ENCODE results near the gene SYTL1.

SYTL1 gene

DNA sequence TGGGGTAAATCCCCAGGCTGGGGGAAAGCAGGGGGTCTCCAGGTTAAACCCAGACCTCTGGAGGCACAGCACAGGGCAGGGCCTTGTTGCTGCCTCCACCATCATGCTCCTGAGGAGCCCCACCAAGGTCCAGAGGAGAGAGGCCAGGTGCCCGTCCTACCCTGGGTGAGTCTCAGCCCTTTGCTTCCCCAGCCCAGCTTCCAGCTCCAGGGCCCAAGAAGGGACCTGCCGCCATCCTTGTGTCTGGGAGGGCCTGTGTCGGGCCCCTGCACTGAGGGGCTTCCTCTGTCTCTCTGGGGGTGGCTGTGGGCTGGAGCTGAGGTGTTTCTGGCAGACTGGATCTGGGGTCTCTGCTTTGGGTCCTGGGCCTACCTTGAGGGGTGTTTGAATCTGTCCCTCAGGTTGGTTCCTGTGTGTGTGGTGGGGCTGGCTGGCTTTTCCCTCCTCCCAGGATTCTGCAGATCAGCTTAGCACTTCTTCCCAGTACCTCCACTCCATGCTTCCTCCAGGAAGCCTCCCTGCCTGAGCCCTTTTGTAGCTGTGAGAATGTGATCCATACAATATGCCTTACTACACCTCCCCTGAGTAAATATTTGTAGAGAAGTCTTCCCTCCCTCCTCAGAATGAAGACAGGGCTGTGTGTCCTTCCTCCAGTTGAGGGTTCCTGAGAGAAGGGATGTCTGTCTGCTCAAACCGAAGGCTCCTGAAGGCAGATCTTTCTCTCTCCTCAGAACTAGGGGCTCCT lies 56.8 kb downstream of the SYTL1 start:
- no peak for DNase-seq (ENCODE audit: low read depth)
- no peak for TF ChIP-seq CTCF (IDR thresholded peaks at IDR 0.05; ENCODE audit: insufficient read depth, low read depth, low read length, missing control alignments)
- no peak overlapping the region for H3K4me3 ChIP-seq (ENCODE audit: low read length)

GRCh38 chr1:27399251-27400025 lies 57.6 kb downstream of the SYTL1 start:
- H3K4me3 ChIP-seq (ENCODE audit: low read length): no peak overlapping the region
- TF ChIP-seq CTCF (IDR thresholded peaks at IDR 0.05; ENCODE audit: insufficient read depth, low read depth, low read length, missing control alignments): no peak
- no peak for DNase-seq (ENCODE audit: low read depth)

DNA sequence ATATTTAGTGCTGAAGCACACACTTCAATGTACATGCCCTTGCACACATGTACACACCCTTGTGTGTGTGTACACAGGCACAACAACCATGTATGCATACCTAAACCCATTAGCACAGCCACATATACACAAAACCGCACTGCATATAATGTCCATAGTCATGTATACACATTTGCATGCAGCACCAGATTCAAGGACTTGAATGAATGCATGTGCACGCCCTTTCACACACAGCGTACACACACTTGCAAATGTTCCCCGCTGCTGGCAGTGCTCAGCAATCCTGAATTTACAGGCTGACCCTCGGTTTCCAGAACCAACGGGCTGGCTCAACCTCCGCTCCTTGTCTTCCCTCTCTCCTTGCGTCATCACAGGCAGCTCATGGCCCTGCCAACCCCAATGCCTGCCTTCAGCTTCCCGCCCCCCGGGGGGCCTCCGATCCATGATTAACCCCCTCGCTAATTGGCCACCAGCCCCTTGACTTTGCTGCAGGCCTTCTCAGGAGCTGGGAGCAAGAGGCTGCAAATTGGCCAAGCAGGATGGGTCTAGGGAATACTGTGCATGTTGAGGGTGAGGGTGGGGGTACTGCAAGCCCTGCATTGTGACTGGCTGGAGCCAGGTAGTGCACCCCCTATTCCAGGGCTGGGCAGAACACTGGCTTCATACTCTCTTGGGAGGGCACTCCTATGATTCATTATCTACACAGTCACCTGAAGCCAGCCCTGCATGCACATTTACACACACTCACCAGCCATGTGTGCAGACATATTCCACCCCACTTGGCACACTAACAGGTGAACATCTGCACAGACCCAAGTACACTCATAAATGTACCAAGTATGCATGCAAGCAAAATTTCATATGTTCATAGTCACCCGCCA lies 58.5 kb downstream of the SYTL1 start:
- DNase-seq (ENCODE audit: low read depth): no peak
- no peak for TF ChIP-seq CTCF (IDR thresholded peaks at IDR 0.05; ENCODE audit: insufficient read depth, low read depth, low read length, missing control alignments)
- H3K4me3 ChIP-seq (ENCODE audit: low read length): no peak overlapping the region

- H3K4me3 ChIP-seq (ENCODE audit: low read length): no peak overlapping the region
- TF ChIP-seq CTCF (IDR thresholded peaks at IDR 0.05; ENCODE audit: insufficient read depth, low read depth, low read length, missing control alignments): no peak
Observed at GRCh38 chr1:27400963-27401341, 59.1 kb downstream of the SYTL1 start.

DNA sequence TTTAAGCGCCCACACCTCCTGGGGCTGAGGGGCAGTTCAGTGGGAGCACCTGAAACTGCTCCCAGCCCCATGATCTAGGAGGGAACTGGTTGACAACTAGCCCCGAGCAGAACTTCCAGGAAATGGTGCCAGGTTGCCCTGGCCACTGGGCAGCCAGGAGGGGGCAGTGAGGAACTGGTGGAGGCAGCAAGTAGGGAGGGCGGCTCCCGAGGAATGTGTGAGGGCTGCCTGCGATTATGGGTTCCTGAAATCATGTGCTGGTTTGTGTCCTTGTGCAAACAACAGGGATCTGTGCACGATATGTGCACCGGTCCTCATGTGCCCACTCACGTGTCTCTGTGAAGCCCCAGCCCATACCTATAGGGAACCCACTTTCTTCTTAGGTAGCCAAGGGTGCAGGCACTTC lies 60.5 kb downstream of the SYTL1 start:
- peak; percentile 67 for TF ChIP-seq CTCF (IDR thresholded peaks at IDR 0.05; ENCODE audit: insufficient read depth, low read depth, low read length, missing control alignments)
- no peak overlapping the region for H3K4me3 ChIP-seq (ENCODE audit: low read length)
- peak; percentile 74 for DNase-seq (ENCODE audit: low read depth)

More at GRCh38 chr1:27400963-27401341, 59.1 kb downstream of the SYTL1 start:
- no peak for DNase-seq (ENCODE audit: low read depth)

GRCh38 chr1:27403065-27403726 lies 61.4 kb downstream of the SYTL1 start:
- H3K4me3 ChIP-seq (ENCODE audit: low read length): no peak overlapping the region
- DNase-seq (ENCODE audit: low read depth): peak; percentile 73
- TF ChIP-seq CTCF (IDR thresholded peaks at IDR 0.05; ENCODE audit: insufficient read depth, low read depth, low read length, missing control alignments): peak; percentile 31

Data from epithelial cell of esophagus (primary cell).